Activated T-cell treated with anti-CD3 and anti-CD28 coated beads, Interleukin-2, amount 50 U/mL, for 1 hour (primary cell): ENCODE results near the gene PRKN.
"Not testable (repeated sequence)": the region's sequence is repeated elsewhere in the genome, so short reads cannot be mapped to it uniquely, and the experiment has no call there.

Source experiments
- DNase-seq: peaks from one replicate; pipeline ENCODE4 v3.0.0-alpha.2; 2020

The PRKN gene

DNA sequence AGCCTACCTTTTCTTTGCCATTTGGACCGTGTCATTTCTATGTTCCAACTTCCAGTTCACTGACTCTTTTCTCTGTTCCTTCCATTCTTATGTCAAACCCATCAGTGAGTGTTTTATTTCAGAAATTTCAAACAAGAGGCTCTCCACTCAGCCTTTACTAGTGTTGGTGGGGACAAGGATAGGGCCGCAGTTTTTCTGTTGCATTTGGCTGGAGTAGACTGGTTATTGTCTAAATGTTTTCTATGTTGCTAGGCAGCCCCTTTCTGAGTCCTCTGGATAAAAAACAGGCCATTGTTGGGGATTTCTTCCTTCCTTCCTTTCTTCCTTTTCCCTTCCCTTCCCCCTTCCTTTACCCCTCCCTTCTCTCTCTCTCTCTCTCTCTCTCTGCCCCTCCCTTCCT, 288.6 kb downstream of the PRKN start:
- DNase-seq, result no peak

GRCh38 chr6:162435071-162435470, 292.5 kb downstream of the PRKN start:
- no peak for DNase-seq

GRCh38 chr6:162421004-162421403, 306.6 kb downstream of the PRKN start:
- no peak for DNase-seq

DNA sequence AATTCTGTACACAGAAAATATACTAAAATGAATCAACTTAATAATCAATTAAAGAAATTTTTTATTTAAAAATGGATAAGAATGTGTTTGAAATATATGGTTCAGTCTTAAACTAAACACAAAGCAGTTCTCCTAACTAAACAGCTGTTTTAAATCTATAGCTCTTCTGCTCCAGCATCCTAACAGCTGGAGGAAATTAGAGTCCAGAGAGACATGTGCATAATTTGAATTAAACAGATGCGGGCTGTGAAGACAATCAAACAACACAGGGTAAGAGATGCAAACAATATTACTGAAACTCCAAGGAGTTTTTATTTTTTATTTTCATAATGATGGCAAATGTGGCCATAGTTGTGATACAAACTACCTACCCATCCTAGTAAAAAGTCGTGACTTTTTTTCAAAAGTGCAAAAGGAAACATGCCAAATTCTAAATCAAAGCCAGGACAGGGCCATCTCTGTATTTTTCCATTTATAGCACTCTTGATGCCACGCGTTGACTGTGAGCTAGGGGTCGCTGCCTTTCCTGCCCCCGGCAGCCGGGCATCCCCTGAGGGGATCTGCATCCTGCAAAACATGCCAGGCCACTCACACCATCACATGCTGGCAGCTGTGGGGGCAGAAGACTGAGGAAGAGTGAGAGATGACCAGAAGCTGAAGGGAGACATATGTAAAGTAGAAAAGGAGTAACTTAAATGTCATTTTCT, 310.6 kb downstream of the PRKN start:
- DNase-seq, result no peak

DNA sequence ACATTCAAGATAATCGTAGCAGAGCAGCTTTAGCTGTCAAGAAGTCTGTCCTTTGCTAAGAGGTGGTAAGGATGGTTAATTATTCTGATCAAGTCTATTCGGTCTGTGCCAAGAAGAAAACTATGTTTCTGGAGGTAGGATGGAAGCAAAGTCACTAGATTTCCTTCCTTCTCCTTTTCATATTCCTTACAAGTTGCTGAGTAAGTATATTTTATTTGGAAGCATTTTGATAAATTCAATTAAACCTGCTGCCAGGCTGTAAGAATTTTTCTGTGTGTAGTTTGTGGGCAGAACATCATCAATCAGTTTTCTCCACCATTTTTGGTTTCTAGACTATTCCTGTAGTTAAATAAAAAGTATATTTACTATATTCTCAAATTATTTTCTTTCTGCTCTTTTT, 311.3 kb downstream of the PRKN start:
- no peak for DNase-seq

DNA sequence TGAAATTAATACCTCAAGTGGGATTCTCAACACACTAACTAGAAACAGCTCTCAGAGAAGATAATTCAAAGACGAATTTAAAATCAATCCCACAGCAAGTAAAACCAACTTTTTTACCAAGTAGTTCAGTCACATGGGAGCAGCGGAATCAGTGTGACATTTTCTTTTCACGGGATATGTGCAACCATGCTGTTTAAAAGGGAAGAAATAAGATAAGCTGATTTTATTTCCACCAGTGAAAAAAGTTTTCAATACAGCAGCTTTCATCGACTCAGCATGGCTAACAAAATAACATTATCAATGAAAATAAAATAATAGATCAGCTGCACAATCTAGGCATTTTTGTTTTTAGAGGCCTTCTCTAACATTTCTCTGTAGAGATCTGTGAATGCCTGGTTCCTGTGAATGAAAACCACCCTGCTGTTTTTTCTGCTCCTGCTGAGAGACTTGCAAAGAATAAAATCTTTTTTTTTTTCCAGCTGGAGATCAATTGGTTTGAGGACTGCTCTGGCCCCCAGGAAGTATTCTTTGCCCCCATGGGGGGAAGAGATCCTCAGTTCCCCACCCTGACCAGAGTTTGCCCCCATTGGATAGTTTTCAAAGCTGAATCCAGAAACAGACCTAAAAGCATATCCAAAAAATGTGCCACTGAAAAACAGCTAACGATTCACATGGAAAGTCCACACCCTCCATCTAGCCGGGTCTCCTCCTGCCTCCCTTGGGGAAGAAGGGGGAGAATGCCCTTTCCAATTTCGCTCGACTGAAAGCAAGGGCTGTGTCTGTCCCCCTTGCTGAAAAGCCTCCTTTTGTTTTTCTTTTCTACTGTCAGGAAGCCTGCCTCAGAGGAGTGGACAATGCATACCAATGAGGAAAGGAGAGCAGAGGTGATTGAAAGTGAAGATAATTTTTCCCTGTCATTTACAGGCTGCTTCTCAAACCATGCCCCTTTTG, 317.6 kb downstream of the PRKN start:
- no peak for DNase-seq

- DNase-seq, result no peak
Measured at GRCh38 chr6:162408826-162409535, 318.6 kb downstream of the PRKN start.

DNA sequence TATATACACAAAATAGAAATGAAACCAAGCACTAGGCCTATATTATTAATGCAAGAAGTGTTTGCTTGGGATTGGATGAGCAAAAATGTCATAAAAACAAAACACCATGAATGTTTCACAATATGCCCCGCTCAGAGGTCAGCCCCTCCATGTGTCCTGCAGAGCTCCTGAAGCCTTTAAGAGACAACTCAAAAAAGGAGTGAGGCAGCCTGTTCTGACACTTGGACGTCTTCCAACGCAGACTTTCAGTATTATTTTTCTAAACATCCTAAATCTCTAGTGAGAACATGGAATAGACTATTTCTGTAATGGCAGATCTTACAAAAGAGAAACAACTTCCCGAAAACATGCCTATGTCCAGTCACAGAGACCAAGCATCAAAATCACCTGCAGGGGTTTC, 322.6 kb downstream of the PRKN start:
- DNase-seq, result no peak

DNA sequence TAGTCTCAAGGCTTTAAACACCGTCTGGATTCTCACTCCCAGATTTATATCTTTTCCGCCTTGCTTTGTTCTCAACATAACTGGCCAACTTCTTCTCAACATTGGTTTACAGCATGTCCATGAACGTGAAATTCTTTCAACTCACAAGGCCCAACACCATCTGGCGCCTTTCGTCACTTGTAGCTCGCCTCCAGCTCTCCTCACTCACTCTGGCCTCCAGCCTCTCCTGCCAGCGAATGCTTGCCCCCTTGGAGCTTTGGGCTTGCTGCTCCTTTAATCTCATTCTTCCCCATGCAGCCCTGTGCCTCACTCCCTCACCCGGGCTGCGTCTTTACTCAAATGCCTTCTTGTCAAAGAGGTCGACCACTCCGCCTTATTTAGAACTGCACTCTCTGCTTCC, 324.5 kb downstream of the PRKN start:
- DNase-seq, result no peak

GRCh38 chr6:162395181-162395580, 332.4 kb downstream of the PRKN start:
- no peak for DNase-seq

GRCh38 chr6:162390961-162391811, 336.4 kb downstream of the PRKN start:
- DNase-seq, result not testable (repeated sequence)

GRCh38 chr6:162389343-162390085, 338.1 kb downstream of the PRKN start:
- DNase-seq, result no peak

DNA sequence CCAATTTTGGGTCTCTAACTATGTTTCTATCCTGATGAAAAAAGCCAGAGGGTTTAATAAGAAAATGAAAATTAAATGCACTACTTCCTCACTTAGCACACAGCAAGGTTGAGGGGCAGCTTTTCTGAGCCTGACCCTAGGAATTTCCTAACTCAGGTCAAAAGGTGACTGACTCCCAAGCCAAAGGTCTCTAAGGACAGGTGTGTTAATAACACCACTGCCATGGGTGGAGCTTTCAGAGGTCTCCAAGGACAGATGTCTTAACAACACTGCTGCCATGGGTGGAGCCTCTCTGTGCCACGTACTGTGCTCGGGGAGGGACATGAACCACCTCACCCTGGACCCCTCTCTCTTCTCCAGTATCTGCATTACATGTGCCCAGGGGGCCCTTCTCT, 339.2 kb downstream of the PRKN start:
- no peak for DNase-seq

GRCh38 chr6:162387718-162388382, 339.7 kb downstream of the PRKN start:
- no peak for DNase-seq

DNA sequence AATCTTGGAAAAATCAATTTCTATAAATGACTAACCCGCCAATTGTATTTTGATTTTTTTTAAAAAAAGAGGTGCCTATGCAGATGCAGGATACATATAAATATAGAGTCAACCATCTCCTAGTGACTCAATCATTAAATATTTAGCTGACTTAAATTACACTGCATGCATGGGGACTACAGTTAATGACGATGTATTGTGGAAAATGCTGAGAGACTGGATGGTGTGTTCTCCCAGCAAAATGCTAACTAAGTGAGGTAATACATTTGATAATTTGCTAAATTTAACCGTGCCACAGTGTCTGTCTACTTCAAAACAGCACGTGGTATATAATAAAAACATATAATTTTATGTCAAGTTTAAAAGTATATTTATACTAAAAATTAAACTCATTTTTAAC, 341.6 kb downstream of the PRKN start:
- no peak for DNase-seq

- DNase-seq, result no peak
Measured at GRCh38 chr6:162379757-162380409, 347.7 kb downstream of the PRKN start.

GRCh38 chr6:162377735-162378134, 349.8 kb downstream of the PRKN start:
- DNase-seq, result no peak

GRCh38 chr6:162373868-162374267, 353.7 kb downstream of the PRKN start:
- DNase-seq, result no peak

GRCh38 chr6:162373192-162373591, 354.4 kb downstream of the PRKN start:
- DNase-seq, result no peak

DNA sequence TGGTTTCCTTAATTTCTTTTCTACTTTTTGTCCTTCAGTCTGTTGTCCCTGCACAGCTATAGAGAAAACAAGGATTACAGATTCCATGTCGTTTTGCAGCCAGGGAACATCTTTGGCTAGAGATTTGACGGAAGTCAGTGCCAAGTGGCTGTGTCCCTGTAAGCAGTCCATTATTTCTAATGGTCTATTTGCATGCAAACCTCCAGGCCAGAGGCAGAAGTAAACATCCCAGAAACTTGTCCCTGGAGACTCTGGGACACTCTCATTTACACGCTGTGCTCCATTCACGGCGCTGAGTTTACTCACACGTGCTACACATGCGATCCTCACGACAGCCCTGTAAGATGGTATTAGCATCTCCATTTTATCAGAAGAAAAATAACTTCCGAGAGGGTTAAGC, 355.5 kb downstream of the PRKN start:
- DNase-seq, result no peak

DNA sequence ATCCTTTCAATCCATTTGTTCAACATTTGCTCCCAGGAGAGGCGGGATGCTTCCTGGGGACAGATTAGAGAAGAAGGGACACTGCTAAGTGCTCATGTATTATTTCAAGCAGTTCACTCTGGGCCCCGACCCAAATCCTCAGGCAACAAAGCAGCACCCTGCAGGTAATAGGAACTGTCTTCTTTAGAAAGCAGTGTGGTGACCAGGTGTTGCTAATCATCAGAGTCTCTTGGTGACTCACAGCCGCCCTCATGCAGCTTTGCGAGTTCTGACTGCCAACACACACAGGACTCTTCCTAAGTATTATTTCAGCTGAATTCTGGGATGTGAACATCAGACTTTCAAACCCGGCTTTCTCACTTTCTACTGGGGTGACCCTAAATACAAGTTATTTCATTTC, 356.4 kb downstream of the PRKN start:
- DNase-seq, result no peak
